ENCODE measurements around the gene AXIN1.

AXIN1 gene

DNA sequence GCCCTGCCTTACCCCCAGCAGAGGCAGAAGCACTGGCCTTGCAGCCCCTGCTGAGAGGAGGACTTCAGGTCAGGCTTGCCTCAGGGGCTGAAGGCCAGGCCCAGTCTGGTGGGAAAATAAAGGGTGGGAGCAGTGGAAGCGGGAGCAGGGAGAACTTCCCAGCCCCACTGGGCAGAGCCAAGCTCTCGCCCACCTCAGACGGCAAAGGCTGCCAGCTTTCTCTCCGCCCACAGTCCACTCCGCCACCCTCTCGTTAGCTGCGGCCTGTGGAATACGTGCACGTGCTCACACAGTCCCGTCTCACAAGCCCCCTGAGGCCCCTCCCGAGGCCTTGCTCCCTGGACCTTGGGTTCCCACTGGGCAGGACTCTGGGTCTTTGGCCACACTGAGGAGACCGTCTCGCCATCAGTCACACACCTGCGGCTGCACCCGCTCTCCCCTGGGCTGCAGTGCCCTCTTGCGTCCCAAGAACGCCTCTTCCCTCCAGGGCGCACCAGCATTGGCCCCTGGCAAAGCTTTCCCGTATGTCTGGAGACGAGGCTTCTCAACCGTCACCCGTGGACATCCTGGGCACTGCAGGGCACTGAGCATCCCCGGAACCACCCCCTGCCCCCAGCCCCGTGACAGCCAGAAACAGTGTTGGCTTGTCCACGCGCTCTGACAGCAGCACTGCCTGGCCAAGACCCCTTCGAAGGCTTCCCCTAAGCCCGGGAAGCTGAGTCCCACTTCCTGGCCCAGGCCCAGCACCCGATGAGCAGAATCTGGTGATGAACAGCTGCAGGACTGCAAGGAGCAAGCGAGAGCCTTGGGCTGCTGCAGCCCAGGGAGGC lies 9.6 kb upstream of the AXIN1 start:
- Histone ChIP-seq H3K36me3 (peaks cover 9% of the 10 kb centered on the region), H3K4me3 (ENCODE audit: low read depth, low read length) (peak overlapping the region; percentile 59), H3K27ac (peak overlapping the region; percentile 86), H3K27me3 (ENCODE audit: insufficient read depth, low read depth, severe bottlenecking) (no peaks in the 10 kb centered on the region), H3K9me3 (ENCODE audit: severe bottlenecking) (no peaks in the 10 kb centered on the region)
- peak; percentile 88 for DNase-seq
- peak; percentile 97 for TF ChIP-seq CTCF (IDR thresholded peaks at IDR 0.05; ENCODE audit: low read depth, low read length)

DNA sequence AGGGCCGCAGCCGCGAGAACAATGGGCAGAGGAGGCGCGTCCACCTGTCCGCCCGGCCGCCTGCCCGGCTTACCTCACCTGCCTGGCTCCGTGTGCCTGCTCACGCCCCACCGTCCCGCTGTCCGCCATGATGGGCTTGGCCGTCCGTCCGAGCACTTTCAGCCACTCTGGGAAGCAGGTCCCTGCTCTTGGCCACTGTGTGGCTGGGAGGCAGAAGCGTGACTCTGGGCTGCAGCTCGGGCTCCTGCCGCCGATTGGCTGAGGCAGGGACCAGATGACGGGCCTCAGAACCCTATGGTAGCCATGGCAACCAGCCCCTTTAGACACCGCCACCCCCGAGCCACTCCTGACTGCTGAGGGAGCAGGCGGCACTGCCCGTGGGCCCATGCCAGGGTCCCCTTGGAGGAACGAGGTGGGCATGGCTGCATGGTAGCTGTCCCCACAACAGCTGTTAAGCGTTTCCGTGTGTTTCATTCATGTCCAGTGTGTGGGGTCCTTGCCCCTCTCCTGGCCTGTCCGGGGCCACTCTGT lies 8.9 kb upstream of the AXIN1 start:
- H3K36me3 ChIP-seq, result peaks cover 4% of the 10 kb centered on the region
- peak; percentile 69 for DNase-seq
- no peaks in the 10 kb centered on the region for H3K9me3 ChIP-seq (ENCODE audit: severe bottlenecking)
- TF ChIP-seq CTCF (IDR thresholded peaks at IDR 0.05; ENCODE audit: low read depth, low read length), result no peak
- H3K27ac ChIP-seq, result peak overlapping the region; percentile 86
- peak overlapping the region; percentile 59 for H3K4me3 ChIP-seq (ENCODE audit: low read depth, low read length)
- no peaks in the 10 kb centered on the region for H3K27me3 ChIP-seq (ENCODE audit: insufficient read depth, low read depth, severe bottlenecking)

DNA sequence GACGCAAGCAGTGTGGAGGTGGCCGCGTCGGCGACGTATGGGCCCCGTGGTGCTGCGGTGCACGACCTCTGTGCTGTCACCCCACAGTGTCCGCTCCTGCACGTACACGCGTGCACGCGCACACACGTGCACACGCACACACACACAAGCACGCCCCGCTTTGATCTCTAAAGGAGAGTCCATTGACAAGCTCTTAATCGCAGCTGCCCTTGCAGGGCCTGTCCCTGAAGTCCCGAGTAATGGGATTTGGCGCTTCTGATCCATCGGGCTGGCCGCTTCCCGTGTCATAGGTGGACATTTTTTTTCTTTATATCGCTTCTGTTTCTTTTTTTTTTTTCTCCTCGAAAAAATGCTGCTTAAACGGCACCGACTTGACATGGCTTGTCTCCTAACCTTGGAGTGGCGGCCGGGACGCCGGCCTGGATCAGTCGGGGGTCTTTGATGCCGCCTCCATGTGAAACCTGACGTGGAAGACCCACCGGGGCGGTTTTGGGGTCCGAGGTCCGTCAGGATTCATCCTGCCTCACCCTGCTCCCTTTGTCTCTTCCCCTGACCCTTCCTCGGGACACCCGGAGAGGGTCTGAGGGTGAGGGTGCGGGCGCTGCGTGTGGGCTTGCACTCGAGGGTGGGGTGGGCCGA lies 8.3 kb upstream of the AXIN1 start:
- H3K9me3 ChIP-seq (ENCODE audit: severe bottlenecking), result no peaks in the 10 kb centered on the region

DNA sequence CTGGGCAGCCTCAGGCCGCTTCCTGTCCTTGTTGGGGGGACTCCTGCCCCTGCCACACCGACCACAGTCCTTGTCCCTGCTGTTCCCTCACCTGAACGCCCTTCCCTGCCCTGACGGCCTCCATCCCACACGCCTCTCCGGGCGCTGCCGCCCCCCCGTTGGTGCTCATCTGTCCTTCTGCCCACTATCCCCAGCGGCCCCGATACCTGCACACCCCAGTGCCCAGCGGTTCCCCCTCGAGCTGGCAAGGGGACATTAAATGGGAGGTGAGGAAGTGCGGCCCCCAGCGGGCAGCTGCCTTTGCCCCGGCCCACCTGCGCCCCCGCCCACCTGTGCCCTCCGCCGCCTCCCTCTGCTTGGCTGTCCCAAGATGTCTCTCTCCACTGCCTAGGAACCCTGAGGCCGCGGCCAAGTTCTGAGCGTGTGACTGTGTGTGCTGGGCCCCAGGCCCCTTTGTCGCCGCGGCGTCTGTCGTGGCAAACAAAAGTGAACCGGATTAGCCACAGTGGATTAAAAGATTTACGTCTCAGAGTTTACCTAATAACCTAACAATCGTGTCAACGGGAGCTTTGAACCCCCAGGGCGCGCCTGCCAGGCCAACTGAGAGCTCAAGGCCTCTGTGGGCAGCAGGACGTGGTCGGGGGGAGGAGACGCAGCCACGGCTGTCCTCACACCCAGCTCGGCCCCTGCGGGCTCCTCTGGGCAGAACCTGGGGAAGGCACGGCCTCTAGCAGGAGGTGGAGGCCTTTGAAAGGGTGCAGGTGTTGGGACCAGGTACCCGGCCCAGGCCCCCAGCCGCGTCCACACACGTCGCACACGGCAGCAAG lies 7.6 kb upstream of the AXIN1 start:
- H3K4me3 ChIP-seq (ENCODE audit: low read depth, low read length), result peak overlapping the region; percentile 59
- no peak for TF ChIP-seq CTCF (IDR thresholded peaks at IDR 0.05; ENCODE audit: low read depth, low read length)
- peak; percentile 91 for DNase-seq

More for the DNA sequence above, 8.3 kb upstream of the AXIN1 start:
- H3K27ac ChIP-seq, result peak overlapping the region; percentile 86
- TF ChIP-seq CTCF (IDR thresholded peaks at IDR 0.05; ENCODE audit: low read depth, low read length), result no peak
- no peaks in the 10 kb centered on the region; the same call in none of the 2 replicates for H3K36me3 ChIP-seq
- H3K4me3 ChIP-seq (ENCODE audit: low read depth, low read length), result peak overlapping the region; percentile 59
- H3K27me3 ChIP-seq (ENCODE audit: insufficient read depth, low read depth, severe bottlenecking), result no peaks in the 10 kb centered on the region
- peak; percentile 75 for DNase-seq

DNA sequence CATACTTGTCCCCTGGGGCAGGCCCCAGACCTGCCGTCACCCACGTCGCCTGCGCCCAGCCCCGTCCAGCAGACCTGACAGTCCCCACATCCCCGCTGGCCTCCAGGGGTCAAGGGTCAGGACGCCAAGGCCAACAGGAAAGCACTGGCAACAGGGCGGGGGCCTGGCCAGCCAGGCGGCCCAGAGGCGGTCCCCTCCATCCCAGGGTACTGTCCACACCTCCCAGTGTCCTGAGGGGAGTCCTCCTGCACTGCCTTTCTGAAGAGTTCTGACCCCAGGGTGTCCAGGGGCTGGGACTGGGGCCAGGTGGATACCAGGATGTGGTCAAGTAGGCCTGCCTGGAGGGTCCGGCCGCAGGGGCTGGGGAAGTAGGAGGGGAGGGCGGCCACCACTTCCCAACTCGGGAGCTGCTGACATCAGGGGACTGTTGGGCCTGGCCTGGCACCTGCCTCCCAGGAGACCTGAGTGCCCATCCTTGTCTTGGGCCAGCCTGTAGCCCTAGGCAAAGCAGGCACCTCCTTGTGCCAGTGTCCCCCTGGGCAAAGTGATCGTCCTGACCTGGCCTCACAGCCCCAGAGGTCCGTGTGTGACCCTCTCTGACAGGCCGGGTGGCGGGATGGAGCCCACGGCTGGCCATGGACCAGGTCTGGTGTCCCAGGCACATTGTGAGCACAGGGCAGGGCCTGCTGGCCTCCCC lies 6.7 kb upstream of the AXIN1 start:
- TF ChIP-seq CTCF (IDR thresholded peaks at IDR 0.05; ENCODE audit: low read depth, low read length), result no peak
- H3K4me3 ChIP-seq (ENCODE audit: low read depth, low read length), result no peak overlapping the region
- H3K9me3 ChIP-seq (ENCODE audit: severe bottlenecking), result no peaks in the 10 kb centered on the region
- H3K27ac ChIP-seq, result peak overlapping the region; percentile 86
- H3K36me3 ChIP-seq, result no peaks in the 10 kb centered on the region; the same call in none of the 2 replicates
- no peak for DNase-seq
- H3K27me3 ChIP-seq (ENCODE audit: insufficient read depth, low read depth, severe bottlenecking), result no peaks in the 10 kb centered on the region

More for the DNA sequence above, 7.6 kb upstream of the AXIN1 start:
- no peaks in the 10 kb centered on the region for H3K27me3 ChIP-seq (ENCODE audit: insufficient read depth, low read depth, severe bottlenecking)
- no peaks in the 10 kb centered on the region for H3K9me3 ChIP-seq (ENCODE audit: severe bottlenecking)
- no peaks in the 10 kb centered on the region; the same call in none of the 2 replicates for H3K36me3 ChIP-seq
- peak overlapping the region; percentile 86 for H3K27ac ChIP-seq
